ENCODE measurements around the gene GRPEL1. TPM values are rescaled to one million over a fixed set of nuclear protein-coding genes. Genes with fewer than 3 reads are reported as not detected.
A peak's percentile ranks its signal among the peaks of the same experiment; 100 is the strongest.
"Not testable (repeated sequence)": the region's sequence is repeated elsewhere in the genome, so short reads cannot be mapped to it uniquely, and the experiment has no call there.

GRPEL1 gene
- polyA plus RNA-seq, 4 donors: 27.6 to 36.8 (median 31.3) TPM

GRCh38 chr4:7102516-7102909 lies 34.6 kb upstream of the GRPEL1 start:
- not testable (repeated sequence) for FAIRE-seq; H3K9me3 ChIP-seq (ENCODE audit: control insufficient read depth in 2 of 2, insufficient read depth in 1 of 2, low read depth in 1 of 2, low read length in 1 of 2); H3K36me3 ChIP-seq (ENCODE audit: control insufficient read depth in 3 of 3, insufficient read depth in 2 of 3, low read depth in 1 of 3, low read length in 3 of 3); DNase-seq; H3K27me3 ChIP-seq (ENCODE audit: control insufficient read depth in 3 of 3, insufficient read depth in 3 of 3, low read length in 3 of 3)
- Histone ChIP-seq H3K27ac (ENCODE audit: low read depth in 1 of 3, low read length in 2 of 3) (peak overlapping the region; percentile 92 to 98 (median 97)), H3K4me1 (ENCODE audit: control insufficient read depth in 3 of 3, insufficient read depth in 2 of 3, low read depth in 1 of 3, low read length in 2 of 3) (peaks cover 0 to 18% (median 3%) of the 10 kb centered on the region in 3 donors), H3K4me3 (ENCODE audit: low read depth in 1 of 3, low read length in 3 of 3) (peak overlapping the region in 2 of 3 donors; percentile 78 to 92)
- WGBS, 3 donors: 22 to 49% (median 31%) methylated on average over 12 of the region's 12 CpGs

GRCh38 chr4:7101692-7102515 lies 34.0 kb upstream of the GRPEL1 start:
- no peaks in the 10 kb centered on the region for H3K27me3 ChIP-seq (ENCODE audit: control insufficient read depth in 3 of 3, insufficient read depth in 3 of 3, low read length in 3 of 3)
- WGBS, 3 donors: 11 to 14% (median 12%) methylated on average over 21 to 24 of the region's 24 CpGs
- DNase-seq: peak; percentile 79 to 86
- peaks cover 0 to 18% (median 3%) of the 10 kb centered on the region in 3 donors for H3K4me1 ChIP-seq (ENCODE audit: control insufficient read depth in 3 of 3, insufficient read depth in 2 of 3, low read depth in 1 of 3, low read length in 2 of 3)
- peak overlapping the region in 1 of 3 donors; percentile 97 for H3K27ac ChIP-seq (ENCODE audit: low read depth in 1 of 3, low read length in 2 of 3)
- peak overlapping the region in 2 of 3 donors; percentile 78 to 92 for H3K4me3 ChIP-seq (ENCODE audit: low read depth in 1 of 3, low read length in 3 of 3)
- no peaks in the 10 kb centered on the region for H3K36me3 ChIP-seq (ENCODE audit: control insufficient read depth in 3 of 3, insufficient read depth in 2 of 3, low read depth in 1 of 3, low read length in 3 of 3)
- H3K9me3 ChIP-seq (ENCODE audit: control insufficient read depth in 2 of 2, insufficient read depth in 1 of 2, low read depth in 1 of 2, low read length in 1 of 2): no peaks in the 10 kb centered on the region
- no peak for FAIRE-seq

- no peaks in the 10 kb centered on the region for H3K27me3 ChIP-seq (ENCODE audit: control insufficient read depth in 3 of 3, insufficient read depth in 3 of 3, low read length in 3 of 3)
- WGBS, 3 donors: 92 to 93% (median 93%) methylated on average over 7 of the region's 7 CpGs
- H3K4me3 ChIP-seq (ENCODE audit: low read depth in 1 of 3, low read length in 3 of 3): no peak overlapping the region
- DNase-seq: no peak
- H3K36me3 ChIP-seq (ENCODE audit: control insufficient read depth in 3 of 3, insufficient read depth in 2 of 3, low read depth in 1 of 3, low read length in 3 of 3): no peaks in the 10 kb centered on the region
- no peaks in the 10 kb centered on the region for H3K9me3 ChIP-seq (ENCODE audit: control insufficient read depth in 2 of 2, insufficient read depth in 1 of 2, low read depth in 1 of 2, low read length in 1 of 2)
- no peaks in the 10 kb centered on the region for H3K4me1 ChIP-seq (ENCODE audit: control insufficient read depth in 3 of 3, insufficient read depth in 2 of 3, low read depth in 1 of 3, low read length in 2 of 3)
- FAIRE-seq: no peak
- H3K27ac ChIP-seq (ENCODE audit: low read depth in 1 of 3, low read length in 2 of 3): no peak overlapping the region
Measured at GRCh38 chr4:7096236-7096635, 28.4 kb upstream of the GRPEL1 start.

- H3K9me3 ChIP-seq (ENCODE audit: control insufficient read depth in 2 of 2, insufficient read depth in 1 of 2, low read depth in 1 of 2, low read length in 1 of 2): no peaks in the 10 kb centered on the region
Measured at GRCh38 chr4:7095611-7096155, 27.8 kb upstream of the GRPEL1 start.

GRCh38 chr4:7094916-7095315 lies 27.1 kb upstream of the GRPEL1 start:
- H3K4me3 ChIP-seq (ENCODE audit: low read depth in 1 of 3, low read length in 3 of 3): no peak overlapping the region
- no peaks in the 10 kb centered on the region for H3K9me3 ChIP-seq (ENCODE audit: control insufficient read depth in 2 of 2, insufficient read depth in 1 of 2, low read depth in 1 of 2, low read length in 1 of 2)
- no peak for DNase-seq
- no peaks in the 10 kb centered on the region for H3K4me1 ChIP-seq (ENCODE audit: control insufficient read depth in 3 of 3, insufficient read depth in 2 of 3, low read depth in 1 of 3, low read length in 2 of 3)
- H3K27me3 ChIP-seq (ENCODE audit: control insufficient read depth in 3 of 3, insufficient read depth in 3 of 3, low read length in 3 of 3): no peaks in the 10 kb centered on the region
- no peak for FAIRE-seq
- no peaks in the 10 kb centered on the region for H3K36me3 ChIP-seq (ENCODE audit: control insufficient read depth in 3 of 3, insufficient read depth in 2 of 3, low read depth in 1 of 3, low read length in 3 of 3)
- no peak overlapping the region for H3K27ac ChIP-seq (ENCODE audit: low read depth in 1 of 3, low read length in 2 of 3)
- 77 to 81% (median 79%) methylated on average over 10 of the region's 10 CpGs for WGBS, 3 donors

More at GRCh38 chr4:7095611-7096155, 27.8 kb upstream of the GRPEL1 start:
- no peaks in the 10 kb centered on the region for H3K27me3 ChIP-seq (ENCODE audit: control insufficient read depth in 3 of 3, insufficient read depth in 3 of 3, low read length in 3 of 3)
- no peaks in the 10 kb centered on the region for H3K36me3 ChIP-seq (ENCODE audit: control insufficient read depth in 3 of 3, insufficient read depth in 2 of 3, low read depth in 1 of 3, low read length in 3 of 3)
- DNase-seq: no peak
- H3K4me1 ChIP-seq (ENCODE audit: control insufficient read depth in 3 of 3, insufficient read depth in 2 of 3, low read depth in 1 of 3, low read length in 2 of 3): no peaks in the 10 kb centered on the region
- WGBS, 3 donors: 84 to 88% (median 87%) methylated on average over 13 to 16 of the region's 16 CpGs
- no peak overlapping the region for H3K4me3 ChIP-seq (ENCODE audit: low read depth in 1 of 3, low read length in 3 of 3)
- no peak for FAIRE-seq
- H3K27ac ChIP-seq (ENCODE audit: low read depth in 1 of 3, low read length in 2 of 3): no peak overlapping the region

GRCh38 chr4:7092026-7092425 lies 24.2 kb upstream of the GRPEL1 start:
- no peaks in the 10 kb centered on the region for H3K27me3 ChIP-seq (ENCODE audit: control insufficient read depth in 3 of 3, insufficient read depth in 3 of 3, low read length in 3 of 3)
- no peak for DNase-seq
- H3K9me3 ChIP-seq (ENCODE audit: control insufficient read depth in 2 of 2, insufficient read depth in 1 of 2, low read depth in 1 of 2, low read length in 1 of 2): peaks cover 0 to 4% of the 10 kb centered on the region in 2 donors
- no peak overlapping the region for H3K27ac ChIP-seq (ENCODE audit: low read depth in 1 of 3, low read length in 2 of 3)
- no peak overlapping the region for H3K4me3 ChIP-seq (ENCODE audit: low read depth in 1 of 3, low read length in 3 of 3)
- WGBS, 3 donors: 57 to 65% (median 60%) methylated on average over 3 of the region's 3 CpGs
- FAIRE-seq: no peak
- no peaks in the 10 kb centered on the region for H3K36me3 ChIP-seq (ENCODE audit: control insufficient read depth in 3 of 3, insufficient read depth in 2 of 3, low read depth in 1 of 3, low read length in 3 of 3)
- no peaks in the 10 kb centered on the region for H3K4me1 ChIP-seq (ENCODE audit: control insufficient read depth in 3 of 3, insufficient read depth in 2 of 3, low read depth in 1 of 3, low read length in 2 of 3)

- Histone ChIP-seq H3K27ac (ENCODE audit: low read depth in 1 of 3, low read length in 2 of 3) (no peak overlapping the region), H3K9me3 (ENCODE audit: control insufficient read depth in 2 of 2, insufficient read depth in 1 of 2, low read depth in 1 of 2, low read length in 1 of 2) (peaks cover 0 to 10% of the 10 kb centered on the region in 2 donors), H3K4me3 (ENCODE audit: low read depth in 1 of 3, low read length in 3 of 3) (no peak overlapping the region), H3K4me1 (ENCODE audit: control insufficient read depth in 3 of 3, insufficient read depth in 2 of 3, low read depth in 1 of 3, low read length in 2 of 3) (no peaks in the 10 kb centered on the region), H3K27me3 (ENCODE audit: control insufficient read depth in 3 of 3, insufficient read depth in 3 of 3, low read length in 3 of 3) (no peaks in the 10 kb centered on the region), H3K36me3 (ENCODE audit: control insufficient read depth in 3 of 3, insufficient read depth in 2 of 3, low read depth in 1 of 3, low read length in 3 of 3) (no peaks in the 10 kb centered on the region)
- FAIRE-seq (no peak), DNase-seq (no peak)
- WGBS, 3 donors: 61 to 65% (median 63%) methylated on average over 5 of the region's 5 CpGs
Measured at GRCh38 chr4:7089213-7089986, 21.5 kb upstream of the GRPEL1 start.

- DNase-seq (no peak), FAIRE-seq (no peak)
- no peaks in the 10 kb centered on the region for H3K36me3 ChIP-seq (ENCODE audit: control insufficient read depth in 3 of 3, insufficient read depth in 2 of 3, low read depth in 1 of 3, low read length in 3 of 3)
- WGBS, 3 donors: 70 to 79% (median 73%) methylated on average over 3 of the region's 3 CpGs
- H3K4me1 ChIP-seq (ENCODE audit: control insufficient read depth in 3 of 3, insufficient read depth in 2 of 3, low read depth in 1 of 3, low read length in 2 of 3): no peaks in the 10 kb centered on the region
- peaks cover 0 to 7% (median 0%) of the 10 kb centered on the region in 3 donors for H3K27me3 ChIP-seq (ENCODE audit: control insufficient read depth in 3 of 3, insufficient read depth in 3 of 3, low read length in 3 of 3)
- H3K9me3 ChIP-seq (ENCODE audit: control insufficient read depth in 2 of 2, insufficient read depth in 1 of 2, low read depth in 1 of 2, low read length in 1 of 2): peaks cover 0 to 10% of the 10 kb centered on the region in 2 donors
- H3K27ac ChIP-seq (ENCODE audit: low read depth in 1 of 3, low read length in 2 of 3): no peak overlapping the region
- H3K4me3 ChIP-seq (ENCODE audit: low read depth in 1 of 3, low read length in 3 of 3): no peak overlapping the region
Measured at GRCh38 chr4:7087036-7087435, 19.2 kb upstream of the GRPEL1 start.

Measured in small intestine (tissue), 7 donors.